Dedifferentiated amniotic fluid mesenchymal stem cell (primary cell): ENCODE measurements around the gene ORM1.
"Not testable (repeated sequence)": the region's sequence is repeated elsewhere in the genome, so short reads cannot be mapped to it uniquely, and the experiment has no call there.

Experiments
- DNase-seq: peaks from one replicate; pipeline ENCODE4 v3.0.0-alpha.2; 2016; ENCODE audit errors: extremely low spot score

Gene ORM1

DNA sequence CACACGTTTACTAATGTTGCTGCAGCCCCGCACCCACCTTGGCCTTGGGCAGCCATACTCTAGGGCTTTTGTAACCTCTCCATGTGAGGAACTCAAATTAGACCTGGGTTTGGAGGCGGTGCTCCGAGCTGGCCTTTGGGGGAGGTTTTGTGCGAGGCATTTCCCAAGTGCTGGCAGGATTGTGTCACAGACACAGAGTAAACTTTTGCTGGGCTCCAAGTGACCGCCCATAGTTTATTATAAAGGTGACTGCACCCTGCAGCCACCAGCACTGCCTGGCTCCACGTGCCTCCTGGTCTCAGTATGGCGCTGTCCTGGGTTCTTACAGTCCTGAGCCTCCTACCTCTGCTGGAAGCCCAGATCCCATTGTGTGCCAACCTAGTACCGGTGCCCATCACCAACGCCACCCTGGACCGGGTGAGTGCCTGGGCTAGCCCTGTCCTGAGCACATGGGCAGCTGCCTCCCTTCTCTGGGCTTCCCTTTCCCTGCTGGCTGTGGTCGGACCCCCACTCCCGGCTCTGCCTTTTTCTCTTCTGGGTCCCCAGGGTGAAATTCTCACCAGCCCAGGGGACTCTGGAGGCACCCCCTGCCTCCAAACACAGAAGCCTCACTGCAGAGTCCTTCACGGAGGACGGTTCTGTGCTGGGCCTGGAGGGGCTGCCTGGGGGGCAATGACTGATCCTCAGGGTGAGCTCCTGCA is at the start of gene ORM1:
TSS of gene ORM1 (plus strand) at position 268 of the 701 bp plus-strand sequence. CDS start at position 304, 36 bp downstream.
- DNase-seq: not testable (repeated sequence)

- no peak for DNase-seq
Observed at GRCh38 chr9:114273461-114273881, 49.4 kb upstream of the ORM1 start.

DNA sequence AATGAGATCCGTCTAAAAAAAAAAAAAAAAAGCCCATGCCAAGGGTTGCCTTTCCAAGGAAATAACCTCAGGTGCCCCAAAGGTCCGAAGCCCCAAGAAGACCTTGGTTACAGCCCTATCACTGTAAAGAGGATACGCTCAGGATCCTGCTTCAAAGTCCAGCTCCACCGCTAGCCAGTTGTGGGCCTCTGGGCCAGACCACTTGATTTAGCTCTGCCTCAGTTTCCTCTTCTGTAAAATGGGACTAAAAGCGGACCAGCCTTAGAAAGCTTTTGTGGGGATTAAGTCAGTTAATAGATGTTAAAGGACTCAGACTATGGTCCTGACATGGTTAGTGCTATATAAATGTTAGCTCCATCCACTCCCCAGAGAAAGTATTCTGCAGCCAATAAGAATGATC is 48.7 kb upstream of the ORM1 start:
- no peak for DNase-seq

GRCh38 chr9:114275246-114276004 is 47.5 kb upstream of the ORM1 start:
- no peak for DNase-seq

DNA sequence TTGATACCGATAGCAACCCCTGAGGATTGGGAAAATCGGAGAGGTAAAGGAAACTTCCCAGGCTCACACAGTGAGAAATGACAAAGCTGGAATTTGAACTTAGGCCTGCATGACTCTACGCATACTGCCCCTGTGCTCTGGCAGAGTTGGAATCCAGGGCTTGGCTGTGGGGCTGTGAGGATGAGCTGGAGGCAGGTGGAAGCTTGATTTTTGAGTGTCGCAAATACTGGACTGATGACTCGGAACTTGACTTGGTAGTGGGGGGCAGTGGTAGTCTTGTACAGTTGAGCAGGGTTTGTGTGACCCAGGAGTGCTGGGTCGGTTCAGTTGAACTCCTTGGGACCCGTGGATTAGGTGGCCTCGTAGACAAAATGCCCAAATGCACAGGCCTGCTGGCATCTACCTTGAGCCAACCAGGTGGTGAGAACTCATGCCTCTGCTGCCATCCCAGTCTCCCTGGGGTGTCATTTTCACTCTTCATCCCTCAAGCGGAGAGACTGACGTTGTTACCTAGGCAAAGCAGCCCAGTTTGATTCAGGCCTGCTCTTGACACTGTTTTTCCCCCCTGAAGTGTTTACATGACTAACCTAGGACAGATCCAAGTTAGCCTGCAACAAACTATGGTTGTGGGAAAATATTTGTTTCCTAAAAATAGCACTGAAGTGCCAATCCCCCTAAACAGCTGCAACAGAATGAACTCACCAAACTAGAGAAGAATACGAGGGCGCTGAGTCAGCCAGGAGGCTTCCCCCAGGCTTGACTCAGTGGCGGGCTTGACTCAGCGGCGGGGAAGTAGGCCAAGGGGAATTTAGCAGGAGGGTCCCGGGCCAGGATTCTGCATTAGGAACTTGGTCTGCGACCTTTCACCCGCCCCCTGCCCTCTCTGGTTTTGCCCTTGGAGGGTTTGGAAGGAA is 45.7 kb upstream of the ORM1 start:
- DNase-seq: peak; percentile 87

GRCh38 chr9:114278356-114278755 is 44.5 kb upstream of the ORM1 start:
- DNase-seq: no peak

DNA sequence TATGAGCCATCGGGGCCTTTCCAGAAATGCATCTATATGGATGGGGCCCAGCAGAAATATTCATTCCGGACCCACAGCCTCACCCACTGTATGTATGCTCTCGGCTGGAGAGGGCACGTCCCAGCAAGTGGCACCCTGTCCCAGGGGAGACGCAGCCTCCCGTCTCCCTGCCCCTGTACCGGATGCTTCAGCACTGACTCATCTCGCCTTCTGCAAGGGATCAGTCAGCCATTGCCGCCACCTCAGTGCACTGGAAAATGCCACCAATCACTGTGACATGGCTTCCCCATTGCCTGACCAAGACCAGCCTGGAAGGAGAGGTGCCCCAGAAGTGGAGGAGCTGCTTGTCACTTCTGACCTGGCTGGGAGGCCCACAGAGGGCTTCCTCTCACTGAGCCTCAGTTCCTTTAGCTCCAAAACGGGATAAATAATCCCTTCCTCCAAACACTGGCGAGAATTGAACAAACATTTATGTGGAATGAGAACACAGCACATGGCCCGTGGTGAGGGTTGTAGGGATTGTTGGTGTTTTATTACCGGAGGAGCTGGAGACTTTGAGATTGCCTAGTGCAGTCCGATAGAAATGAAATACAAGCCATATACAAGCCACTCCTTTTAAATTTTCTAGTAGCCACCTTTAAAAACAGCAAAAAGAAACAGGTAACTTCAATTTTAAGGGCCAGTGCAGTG is 43.9 kb upstream of the ORM1 start:
- DNase-seq: no peak

DNA sequence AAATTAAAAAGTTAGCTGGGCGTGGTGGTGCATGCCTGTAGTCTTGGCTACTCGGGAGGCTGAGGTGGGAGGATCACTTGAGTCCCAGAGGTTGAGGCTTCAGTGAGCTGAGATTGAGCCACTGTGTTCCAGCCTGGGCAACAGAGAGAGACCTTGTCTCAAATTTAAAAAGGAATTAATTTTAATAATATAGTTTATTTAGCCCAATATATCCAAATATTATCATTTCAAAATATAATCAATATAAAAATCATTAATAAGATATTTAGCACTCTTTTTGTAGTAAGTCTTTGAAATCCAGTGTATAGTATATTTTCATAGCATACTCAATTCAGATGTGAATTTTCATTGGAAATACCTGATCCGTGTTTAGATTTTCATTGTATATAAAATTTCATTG is 43.2 kb upstream of the ORM1 start:
- no peak for DNase-seq

DNA sequence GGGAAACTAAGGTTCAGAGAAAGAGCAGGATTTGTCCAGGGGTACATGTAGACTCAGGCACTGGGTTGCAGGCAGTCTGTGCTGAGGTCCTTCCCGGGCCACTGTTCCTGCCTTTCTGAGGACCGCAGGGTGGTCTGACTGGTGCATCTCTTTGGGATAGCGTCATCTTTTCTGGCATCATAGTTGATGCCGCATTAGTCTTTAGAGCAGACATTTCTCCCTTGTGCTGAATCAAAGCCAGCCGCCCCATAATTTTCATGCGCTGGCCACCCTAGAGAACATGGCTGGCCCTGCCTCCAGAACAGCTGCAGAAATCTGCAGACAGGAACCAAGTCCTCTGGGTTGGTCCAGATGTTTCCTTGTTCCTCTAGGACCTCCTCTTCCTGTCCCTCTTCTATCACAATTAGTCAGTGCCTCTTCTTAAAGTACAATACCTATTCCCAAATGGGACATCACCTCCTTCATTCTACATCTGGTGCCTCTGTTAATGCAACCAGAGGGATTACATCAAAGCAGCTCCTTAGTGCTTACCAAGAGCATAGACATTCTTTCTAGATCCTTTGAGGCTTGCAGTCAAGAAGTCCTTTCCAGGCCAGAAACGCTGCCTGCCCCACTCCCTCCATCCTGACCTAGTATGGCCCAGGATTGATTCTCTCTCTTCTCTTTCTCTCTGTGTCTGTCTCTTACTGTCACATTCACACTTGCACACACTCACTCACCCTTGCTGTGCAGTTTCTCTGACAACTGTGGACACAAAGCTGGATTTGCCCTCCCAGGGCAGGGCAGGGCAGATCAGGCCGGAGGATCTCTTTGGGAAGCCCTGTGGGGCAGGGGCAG is 42.0 kb upstream of the ORM1 start:
- DNase-seq: no peak

- DNase-seq: no peak
Observed at GRCh38 chr9:114281473-114282103, 41.3 kb upstream of the ORM1 start.

GRCh38 chr9:114282104-114282485 is 40.8 kb upstream of the ORM1 start:
- DNase-seq: no peak

GRCh38 chr9:114282507-114282906 is 40.4 kb upstream of the ORM1 start:
- no peak for DNase-seq

- DNase-seq: peak; percentile 87
Observed at GRCh38 chr9:114282926-114283325, 40.0 kb upstream of the ORM1 start.

GRCh38 chr9:114283551-114284111 is 39.3 kb upstream of the ORM1 start:
- no peak for DNase-seq

- no peak for DNase-seq
Observed at GRCh38 chr9:114284316-114285060, 38.4 kb upstream of the ORM1 start.

- peak; percentile 88 for DNase-seq
Observed at GRCh38 chr9:114285166-114285867, 37.6 kb upstream of the ORM1 start.

GRCh38 chr9:114286146-114286679 is 36.7 kb upstream of the ORM1 start:
- no peak for DNase-seq
